T follicular helper cell (primary cell): ENCODE data around the gene ABHD18.

Source experiments
- DNase-seq: peaks from one replicate; pipeline ENCODE4 v3.0.0-alpha.2; 2020; ENCODE audit warnings: low read depth

Gene ABHD18

GRCh38 chr4:128068918-128069317 lies 103.7 kb downstream of the ABHD18 start:
- no peak for DNase-seq

- no peak for DNase-seq
These were observed 111.3 kb downstream of the ABHD18 start for GRCh38 chr4:128076464-128076863.
